Measurements from ENCODE around the gene ALG12.

Gene ALG12

GRCh38 chr22:49886346-49887063, 31.7 kb downstream of the ALG12 start:
- no peak for DNase-seq

GRCh38 chr22:49885881-49886280, 32.4 kb downstream of the ALG12 start:
- DNase-seq: no peak

- DNase-seq: no peak
Measured at GRCh38 chr22:49885281-49885680, 33.0 kb downstream of the ALG12 start.

- no peak for DNase-seq
Measured at GRCh38 chr22:49884503-49885260, 33.6 kb downstream of the ALG12 start.

- DNase-seq: no peak
Measured at GRCh38 chr22:49884075-49884474, 34.2 kb downstream of the ALG12 start.

- DNase-seq: no peak
Measured at GRCh38 chr22:49883294-49883640, 35.0 kb downstream of the ALG12 start.

GRCh38 chr22:49882519-49883293, 35.5 kb downstream of the ALG12 start:
- DNase-seq: no peak

- DNase-seq: no peak
Measured at GRCh38 chr22:49881856-49882255, 36.4 kb downstream of the ALG12 start.

GRCh38 chr22:49880281-49880680, 38.0 kb downstream of the ALG12 start:
- no peak for DNase-seq

GRCh38 chr22:49879871-49880270, 38.4 kb downstream of the ALG12 start:
- no peak for DNase-seq

GRCh38 chr22:49878206-49878605, 40.0 kb downstream of the ALG12 start:
- DNase-seq: no peak

- no peak for DNase-seq
Measured at GRCh38 chr22:49877642-49878041, 40.6 kb downstream of the ALG12 start.

GRCh38 chr22:49873228-49873940, 44.9 kb downstream of the ALG12 start:
- no peak for DNase-seq

GRCh38 chr22:49872347-49872746, 45.9 kb downstream of the ALG12 start:
- no peak for DNase-seq

- DNase-seq: no peak
Measured at GRCh38 chr22:49871482-49871881, 46.8 kb downstream of the ALG12 start.

GRCh38 chr22:49869845-49870712, 48.2 kb downstream of the ALG12 start:
- no peak for DNase-seq

- DNase-seq: no peak
Measured at GRCh38 chr22:49869086-49869830, 49.0 kb downstream of the ALG12 start.

GRCh38 chr22:49867303-49868265, 50.7 kb downstream of the ALG12 start:
- no peak for DNase-seq

GRCh38 chr22:49866646-49867045, 51.6 kb downstream of the ALG12 start:
- DNase-seq: no peak

GRCh38 chr22:49866134-49866533, 52.1 kb downstream of the ALG12 start:
- DNase-seq: no peak

Data from GOT3 (cell line).